Measurements from ENCODE around the gene SGPP2.

DNA sequence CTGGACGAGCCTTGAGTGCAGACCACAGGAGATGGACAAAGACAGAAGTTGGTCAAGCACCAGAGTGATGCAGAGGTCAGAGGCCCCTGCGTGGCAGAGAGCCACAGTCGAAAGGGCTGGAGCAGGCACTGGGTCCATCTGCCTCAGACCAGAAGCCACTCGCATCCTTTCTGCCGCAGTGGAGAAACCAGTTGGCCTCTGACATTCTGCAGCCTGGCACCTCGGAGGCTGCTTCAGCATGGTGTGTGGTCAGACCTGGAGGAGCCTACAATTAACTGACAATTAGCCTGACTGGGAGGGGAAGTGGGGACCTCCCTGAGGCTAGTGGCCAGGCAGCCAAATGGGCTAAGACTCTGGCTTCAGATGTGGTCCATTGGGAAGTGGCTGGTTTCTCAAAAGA, 111.1 kb downstream of the SGPP2 start:
- no peak for TF ChIP-seq POLR2A (IDR thresholded peaks at IDR 0.05; ENCODE audit: low read depth, low read length)
- no peak for TF ChIP-seq CTCF (IDR thresholded peaks at IDR 0.05; ENCODE audit: extremely low read depth in 1 of 2, insufficient read depth in 1 of 2, low read depth in 1 of 2, low read length in 2 of 2)
- TF ChIP-seq MAX (IDR thresholded peaks at IDR 0.05; ENCODE audit: insufficient read depth, insufficient read length), result no peak
